ENCODE results near the gene SMYD3.

GRCh38 chr1:245987219-245987545 lies 519.9 kb downstream of the SMYD3 start:
- TF ChIP-seq IKZF1 (IDR thresholded peaks at IDR 0.05) (no peak), SNAI1 (CRISPR knock-in tag; IDR thresholded peaks at IDR 0.05; ENCODE audit: borderline replicate concordance) (no peak), POLR2A (IDR thresholded peaks at IDR 0.05; ENCODE audit: insufficient read depth in 1 of 2, low read depth in 2 of 2, low read length in 2 of 2) (no peak), SP2 (CRISPR knock-in tag; IDR thresholded peaks at IDR 0.05) (no peak)
